HUES64 (cell line): ENCODE results near the gene KCNT1.

Experiments used
- H3K27ac ChIP-seq: 2 replicates; pipeline ENCODE4 v1.7.0; 2013; ENCODE audit warnings: low read depth, low read length, inconsistent platforms
- H3K27me3 ChIP-seq: 2 replicates; pipeline ENCODE4 v1.6.1; 2013; ENCODE audit warnings: mild to moderate bottlenecking, low read length; ENCODE audit not compliant: insufficient read depth
- H3K36me3 ChIP-seq: 2 replicates; pipeline ENCODE4 v1.6.1; 2013; ENCODE audit warnings: mild to moderate bottlenecking, low read length; ENCODE audit not compliant: insufficient read depth
- H3K4me1 ChIP-seq: 2 replicates; pipeline ENCODE4 v1.6.1; 2013; ENCODE audit warnings: mild to moderate bottlenecking, low read length, moderate library complexity; ENCODE audit not compliant: insufficient read depth
- H3K4me3 ChIP-seq: 2 replicates; pipeline ENCODE4 v1.5.1; 2013; ENCODE audit warnings: mild to moderate bottlenecking, low read length, moderate library complexity
- H3K9ac ChIP-seq: 2 replicates; pipeline ENCODE4 v1.6.1; 2013; ENCODE audit warnings: mild to moderate bottlenecking, low read depth, low read length
- H3K9me3 ChIP-seq: 2 replicates; pipeline ENCODE4 v1.6.1; 2013; ENCODE audit warnings: low read depth, low read length; ENCODE audit not compliant: insufficient read depth
- WGBS: fragments of 150-250, 120-280 bp; methylation state at CpG from one replicate; pipeline ENCODE4 v1.1.7; 2013; ENCODE audit warnings: missing lambda C conversion rate; 5-methylcytosine and 5-hydroxymethylcytosine counted together

The KCNT1 gene

DNA sequence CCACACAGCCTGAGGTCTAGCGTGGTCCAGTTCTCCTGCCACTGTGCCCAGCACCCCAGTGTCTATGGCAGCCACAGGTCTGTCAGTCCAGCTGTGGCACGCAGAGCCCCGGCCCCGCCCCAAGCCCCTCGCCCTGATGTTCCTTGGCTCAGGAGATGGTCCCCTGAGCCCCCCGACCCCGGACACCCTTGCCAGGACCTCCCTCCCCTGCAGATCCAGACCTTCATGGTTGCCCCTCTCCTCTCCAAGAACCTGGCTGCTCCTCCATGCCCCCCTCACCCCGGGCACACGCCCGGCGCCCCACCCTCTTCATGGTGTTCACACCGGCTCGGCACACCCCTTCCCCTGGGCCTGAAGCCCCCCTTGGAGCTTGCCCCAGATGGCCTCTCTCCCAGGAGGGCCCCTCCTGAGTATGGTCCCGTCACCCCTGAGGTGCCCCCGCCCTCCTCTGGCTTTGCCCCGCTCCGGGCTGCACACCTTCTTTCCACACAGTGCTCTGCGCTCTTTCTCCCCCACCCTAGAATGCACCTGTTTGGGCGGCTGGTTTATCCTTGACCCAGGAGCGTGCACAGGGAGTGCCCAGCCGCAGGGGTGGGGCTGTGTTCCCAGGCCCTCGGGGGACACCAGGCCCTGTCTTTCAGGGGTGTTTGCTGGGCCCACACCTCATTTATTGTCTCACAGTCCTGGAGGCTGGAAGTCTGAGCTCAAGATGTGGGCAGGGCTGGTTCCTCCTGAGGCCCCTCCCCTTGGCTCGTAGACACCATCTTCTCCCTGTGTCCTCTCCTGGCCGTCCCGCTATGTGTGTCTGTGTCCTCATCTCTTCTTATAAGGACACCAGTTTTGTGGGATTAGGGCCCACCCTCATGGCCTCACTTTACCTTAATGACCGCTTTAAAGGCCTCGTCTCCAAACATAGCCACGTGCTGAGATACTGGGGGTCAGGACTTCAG is 37.6 kb downstream of the KCNT1 start:
- Histone ChIP-seq H3K27ac (no peak overlapping the region), H3K4me3 (no peak overlapping the region), H3K4me1 (no peaks in the 10 kb centered on the region), H3K9me3 (no peaks in the 10 kb centered on the region), H3K27me3 (peaks cover 23% of the 10 kb centered on the region), H3K9ac (no peak overlapping the region), H3K36me3 (no peaks in the 10 kb centered on the region)
- 90% methylated on average over 28 of the region's 28 CpGs for WGBS

GRCh38 chr9:135741276-135742219 is 39.6 kb downstream of the KCNT1 start:
- H3K4me1 ChIP-seq: no peaks in the 10 kb centered on the region
- H3K27ac ChIP-seq: no peak overlapping the region
- no peaks in the 10 kb centered on the region for H3K9me3 ChIP-seq
- no peaks in the 10 kb centered on the region for H3K36me3 ChIP-seq
- peaks cover 14% of the 10 kb centered on the region for H3K27me3 ChIP-seq
- no peak overlapping the region for H3K9ac ChIP-seq
- H3K4me3 ChIP-seq: no peak overlapping the region
- 89% methylated on average over 24 of the region's 24 CpGs for WGBS

DNA sequence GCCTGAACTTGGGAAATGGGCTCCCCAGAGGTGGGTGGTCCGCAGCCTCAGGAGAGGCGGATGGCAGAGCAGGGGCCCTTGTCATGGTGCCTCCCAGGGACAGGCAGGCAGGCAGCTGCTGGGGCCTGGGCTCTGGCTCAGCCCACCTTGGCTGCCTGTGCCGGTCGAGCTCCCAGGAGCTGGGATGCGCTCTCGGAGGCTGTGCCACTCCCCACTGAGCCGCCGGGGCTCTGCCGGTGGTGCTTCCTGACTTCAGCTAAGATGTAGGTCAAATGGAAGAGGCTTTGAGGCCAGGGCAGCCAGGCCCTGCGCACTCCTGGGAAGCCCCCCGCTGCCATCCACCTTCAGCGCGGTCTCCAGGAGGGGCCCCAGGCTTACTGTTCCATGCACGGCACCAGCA is 41.0 kb downstream of the KCNT1 start:
- Histone ChIP-seq H3K36me3 (no peaks in the 10 kb centered on the region), H3K4me3 (no peak overlapping the region), H3K27ac (no peak overlapping the region), H3K9me3 (no peaks in the 10 kb centered on the region), H3K4me1 (no peaks in the 10 kb centered on the region), H3K9ac (no peak overlapping the region), H3K27me3 (no peaks in the 10 kb centered on the region; the same call in 1 of the 2 replicates)
- WGBS: 88% methylated on average over 14 of the region's 14 CpGs

DNA sequence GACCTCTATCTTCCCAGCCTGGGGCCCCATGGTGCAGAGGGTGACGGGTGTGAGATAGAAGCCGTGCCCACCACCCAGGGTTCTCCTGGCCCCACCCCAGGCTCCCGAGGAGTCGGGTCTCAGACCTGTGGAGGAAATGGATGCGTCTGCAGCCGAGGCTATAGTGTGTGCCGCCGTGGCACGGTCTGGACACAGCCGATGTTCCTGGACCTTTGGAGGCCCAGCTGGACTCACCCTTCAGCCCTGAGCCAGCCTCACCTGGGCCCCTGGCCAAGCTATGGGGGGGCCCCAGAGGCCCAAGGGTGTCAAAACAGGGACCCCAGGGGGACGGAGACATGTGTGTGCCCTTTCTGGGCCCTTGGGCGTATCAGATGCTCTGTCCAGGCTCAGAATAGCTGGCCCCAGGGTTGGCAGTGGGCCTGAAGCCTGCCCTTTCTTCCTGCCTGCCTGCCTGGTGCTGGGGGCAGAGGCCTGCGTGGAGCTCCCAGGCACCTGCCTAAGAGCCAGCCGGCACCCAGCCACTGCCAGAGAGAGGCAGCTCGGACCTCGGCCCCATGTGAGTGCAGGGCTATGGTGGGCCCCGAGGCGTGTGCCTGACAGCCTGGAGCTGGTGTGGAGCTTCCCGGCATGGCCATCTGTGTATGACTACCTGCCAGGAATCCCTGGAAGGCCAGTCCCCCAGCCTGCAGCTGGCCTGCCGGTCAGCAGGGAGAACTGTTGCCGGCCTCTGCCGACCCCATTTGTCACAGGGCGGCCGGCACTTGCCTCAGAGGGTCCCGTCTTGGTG is 41.8 kb downstream of the KCNT1 start:
- no peak overlapping the region for H3K27ac ChIP-seq
- WGBS: 91% methylated on average over 25 of the region's 25 CpGs

DNA sequence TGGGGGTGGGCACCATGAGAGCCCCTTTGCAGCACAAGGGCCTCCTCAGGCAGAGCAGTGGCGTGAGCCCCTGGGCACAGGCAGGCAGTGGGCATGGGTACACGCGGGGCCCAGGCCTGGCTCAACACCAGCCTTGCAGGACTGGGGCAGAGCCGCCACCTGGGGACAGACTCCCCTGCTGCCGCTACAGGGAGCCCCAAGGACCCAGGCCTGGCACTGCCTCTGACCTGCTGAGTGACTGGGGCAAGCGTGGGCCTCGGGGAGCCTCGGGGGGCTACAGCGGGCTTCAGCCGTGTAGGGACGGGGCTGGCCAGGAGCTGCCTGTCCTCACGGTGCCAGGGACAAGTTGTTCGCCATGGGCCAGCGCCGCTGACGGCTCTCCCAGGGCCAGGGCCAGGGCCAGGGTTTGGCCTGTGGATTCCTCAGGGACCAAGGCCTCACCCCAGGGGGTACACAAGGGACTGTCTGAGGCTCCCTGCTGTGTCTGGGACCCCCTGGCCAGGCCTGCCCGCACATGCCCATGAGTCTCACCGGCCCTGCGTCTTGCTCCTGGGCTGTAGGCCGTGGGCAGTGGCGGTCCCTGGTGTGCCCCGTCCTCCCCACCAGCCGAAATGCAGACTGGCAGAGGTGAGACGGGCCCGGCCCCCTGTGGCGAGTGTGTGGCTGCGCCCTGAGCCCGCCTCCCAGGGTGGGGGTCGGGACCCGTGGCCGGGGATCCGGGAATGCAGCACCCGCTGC is 42.5 kb downstream of the KCNT1 start:
- Histone ChIP-seq H3K9me3 (no peaks in the 10 kb centered on the region), H3K4me3 (no peak overlapping the region), H3K27ac (no peak overlapping the region), H3K4me1 (no peaks in the 10 kb centered on the region), H3K27me3 (no peaks in the 10 kb centered on the region), H3K36me3 (no peaks in the 10 kb centered on the region), H3K9ac (no peak overlapping the region)
- 95% methylated on average over 33 of the region's 33 CpGs for WGBS

More for the DNA sequence above, 41.8 kb downstream of the KCNT1 start:
- H3K9me3 ChIP-seq: no peaks in the 10 kb centered on the region
- H3K4me1 ChIP-seq: no peaks in the 10 kb centered on the region
- H3K27me3 ChIP-seq: no peaks in the 10 kb centered on the region
- H3K9ac ChIP-seq: no peak overlapping the region
- no peak overlapping the region for H3K4me3 ChIP-seq
- H3K36me3 ChIP-seq: no peaks in the 10 kb centered on the region

DNA sequence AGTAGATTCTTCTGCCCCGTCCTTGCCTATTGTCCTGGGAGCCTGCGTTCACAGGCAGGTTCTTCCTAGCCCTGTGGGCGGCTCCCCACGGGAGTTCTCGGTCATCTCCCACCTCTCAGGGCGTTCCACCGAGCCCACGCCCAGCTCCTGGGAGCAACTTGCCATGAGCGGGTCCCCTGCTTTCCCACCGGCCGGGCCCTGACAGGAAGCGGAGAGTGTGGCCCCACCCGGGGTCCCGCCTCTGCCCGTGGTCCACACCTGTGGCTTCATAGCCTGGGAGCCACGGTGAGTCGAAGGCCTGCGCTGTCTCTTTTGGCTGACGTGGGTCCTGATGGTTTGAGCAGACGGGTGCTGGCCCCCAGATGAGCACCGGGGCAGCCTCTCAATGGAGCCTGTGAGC is 43.2 kb downstream of the KCNT1 start:
- no peaks in the 10 kb centered on the region for H3K4me1 ChIP-seq
- H3K27ac ChIP-seq: no peak overlapping the region
- H3K9me3 ChIP-seq: no peaks in the 10 kb centered on the region
- no peaks in the 10 kb centered on the region for H3K27me3 ChIP-seq
- 91% methylated on average over 21 of the region's 21 CpGs for WGBS
- H3K9ac ChIP-seq: no peak overlapping the region
- no peaks in the 10 kb centered on the region for H3K36me3 ChIP-seq
- no peak overlapping the region for H3K4me3 ChIP-seq

- WGBS: 93% methylated on average over 24 of the region's 24 CpGs
- Histone ChIP-seq H3K36me3 (no peaks in the 10 kb centered on the region), H3K27me3 (no peaks in the 10 kb centered on the region), H3K27ac (no peak overlapping the region), H3K4me3 (no peak overlapping the region), H3K9ac (no peak overlapping the region), H3K9me3 (no peaks in the 10 kb centered on the region), H3K4me1 (no peaks in the 10 kb centered on the region)
Observed at GRCh38 chr9:135745686-135746324, 43.8 kb downstream of the KCNT1 start.

GRCh38 chr9:135746565-135746964 is 44.6 kb downstream of the KCNT1 start:
- H3K9ac ChIP-seq: no peak overlapping the region
- no peaks in the 10 kb centered on the region for H3K36me3 ChIP-seq
- no peak overlapping the region for H3K4me3 ChIP-seq
- H3K27ac ChIP-seq: no peak overlapping the region
- no peaks in the 10 kb centered on the region for H3K27me3 ChIP-seq
- WGBS: 81% methylated on average over 9 of the region's 9 CpGs
- H3K4me1 ChIP-seq: no peaks in the 10 kb centered on the region
- no peaks in the 10 kb centered on the region for H3K9me3 ChIP-seq

DNA sequence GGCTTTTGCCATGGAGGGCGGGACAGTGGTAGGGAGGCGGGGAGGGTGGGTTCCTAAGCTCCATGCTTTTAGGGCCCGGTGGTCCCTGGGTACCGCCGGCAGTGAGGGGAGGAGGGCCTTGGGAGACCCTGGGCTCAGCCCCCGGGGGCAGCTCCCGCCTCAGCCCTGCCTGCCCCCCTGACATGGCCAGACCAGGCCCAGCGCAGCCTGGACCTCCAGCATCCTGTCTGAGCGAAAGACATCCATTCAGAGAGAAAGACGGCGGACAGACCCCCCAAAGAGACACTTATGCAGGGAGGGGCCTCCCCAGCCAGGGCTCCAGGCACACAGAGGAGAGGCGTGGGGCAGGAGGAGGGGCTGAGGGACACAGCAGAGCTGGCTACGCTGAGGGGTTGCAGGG is 45.3 kb downstream of the KCNT1 start:
- Histone ChIP-seq H3K36me3 (no peaks in the 10 kb centered on the region), H3K4me1 (no peaks in the 10 kb centered on the region), H3K27ac (no peak overlapping the region), H3K9ac (no peak overlapping the region), H3K27me3 (no peaks in the 10 kb centered on the region), H3K9me3 (no peaks in the 10 kb centered on the region), H3K4me3 (no peak overlapping the region)
- 84% methylated on average over 13 of the region's 13 CpGs for WGBS

- Histone ChIP-seq H3K4me3 (no peak overlapping the region), H3K4me1 (no peaks in the 10 kb centered on the region), H3K9me3 (no peaks in the 10 kb centered on the region), H3K27me3 (no peaks in the 10 kb centered on the region), H3K36me3 (no peaks in the 10 kb centered on the region), H3K27ac (no peak overlapping the region), H3K9ac (no peak overlapping the region)
- 90% methylated on average over 16 of the region's 16 CpGs for WGBS
Observed at GRCh38 chr9:135748676-135749075, 46.7 kb downstream of the KCNT1 start.
